ENCODE measurements around the gene PSMB7. TPM values are rescaled to one million over a fixed set of nuclear protein-coding genes. Genes with fewer than 3 reads are reported as not detected.

Gene PSMB7
- total RNA-seq, 2 experiments from 2014 or later, result 88.7 to 93.6 TPM

DNA sequence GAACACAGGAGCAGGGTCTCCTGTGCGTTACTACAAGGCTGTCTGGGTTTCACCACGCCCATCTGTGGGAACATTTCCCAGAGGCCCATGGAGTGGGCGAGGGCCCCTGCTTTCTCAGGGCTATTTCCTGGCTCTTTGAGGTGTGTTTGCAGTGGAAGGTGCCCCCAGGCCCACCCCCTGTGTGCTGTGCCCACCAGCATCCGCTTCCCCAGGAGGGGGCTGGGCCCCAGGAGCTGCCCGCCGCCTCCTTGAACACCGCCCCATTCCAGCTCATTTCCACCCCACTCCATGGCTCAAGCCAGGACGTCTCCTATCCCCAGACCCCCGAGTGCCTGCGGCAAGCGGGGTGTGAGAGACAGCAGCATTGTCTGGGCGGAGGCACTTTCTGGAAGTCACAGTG, 87.0 kb downstream of the PSMB7 start:
- no peak for DNase-seq
- no peak for ATAC-seq (ENCODE audit: low read depth)
- POLR2A ChIA-PET, result no interaction called here
- Mint-ChIP-seq H3K9me3 (no peaks in the 10 kb centered on the region), H3K27ac (no peak overlapping the region), H3K36me3 (no peaks in the 10 kb centered on the region), H3K4me1 (no peaks in the 10 kb centered on the region), H3K27me3 (no peaks in the 10 kb centered on the region), H3K4me3 (no peak overlapping the region)

DNA sequence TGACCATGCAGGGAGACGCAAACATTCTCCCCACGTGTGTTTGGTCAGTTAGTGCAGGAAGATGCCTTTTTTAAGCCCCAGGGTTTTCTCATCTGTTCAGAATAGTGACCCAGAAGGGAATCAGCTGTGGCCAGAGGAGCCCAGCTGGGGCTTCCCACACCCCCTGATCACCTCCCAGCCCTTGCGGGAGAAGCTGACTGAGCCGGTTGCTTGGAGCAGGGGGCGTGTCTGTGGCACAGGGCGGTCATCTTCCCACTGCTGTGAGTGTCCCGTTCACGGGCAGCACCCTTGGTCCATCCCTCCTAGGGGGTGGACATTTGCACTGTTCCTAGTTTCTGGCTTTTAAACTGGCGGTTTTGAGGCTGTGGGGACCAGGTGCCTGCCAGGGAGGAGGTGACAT, 87.8 kb downstream of the PSMB7 start:
- Mint-ChIP-seq H3K4me1 (no peaks in the 10 kb centered on the region), H3K27ac (no peak overlapping the region)
- ATAC-seq (ENCODE audit: low read depth), result no peak

DNA sequence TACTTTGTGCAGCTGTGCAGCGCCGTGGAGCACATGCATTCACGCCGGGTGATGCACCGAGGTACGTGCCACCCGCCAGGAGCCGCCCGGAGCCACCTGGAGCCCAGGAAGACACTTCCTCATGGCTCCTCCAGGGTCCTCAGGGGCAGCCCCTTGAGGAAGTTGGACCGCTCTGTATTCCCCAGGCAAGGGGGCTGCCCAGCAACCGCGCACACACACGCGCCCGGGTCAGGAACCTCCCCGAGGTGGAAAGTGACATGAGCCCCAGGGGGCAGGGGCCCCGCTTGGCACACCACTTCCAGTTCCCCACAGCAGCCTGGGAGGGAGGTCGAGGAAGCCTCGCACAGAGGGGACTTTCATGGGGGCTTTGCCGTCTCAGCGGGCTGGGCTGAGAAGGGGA, 88.9 kb downstream of the PSMB7 start:
- H3K4me3 Mint-ChIP-seq, result no peak overlapping the region
- DNase-seq (no peak), ATAC-seq (ENCODE audit: low read depth) (no peak)
- no peaks in the 10 kb centered on the region for H3K9me3 Mint-ChIP-seq
- no peaks in the 10 kb centered on the region for H3K4me1 Mint-ChIP-seq
- no peaks in the 10 kb centered on the region for H3K27me3 Mint-ChIP-seq
- no peak overlapping the region for H3K27ac Mint-ChIP-seq
- POLR2A ChIA-PET, result no interaction called here
- H3K36me3 Mint-ChIP-seq, result no peaks in the 10 kb centered on the region

More for the DNA sequence above, 87.8 kb downstream of the PSMB7 start:
- no peak for DNase-seq
- no peaks in the 10 kb centered on the region for H3K27me3 Mint-ChIP-seq
- POLR2A ChIA-PET, result no interaction called here
- H3K9me3 Mint-ChIP-seq, result no peaks in the 10 kb centered on the region
- no peak overlapping the region for H3K4me3 Mint-ChIP-seq
- no peaks in the 10 kb centered on the region for H3K36me3 Mint-ChIP-seq

DNA sequence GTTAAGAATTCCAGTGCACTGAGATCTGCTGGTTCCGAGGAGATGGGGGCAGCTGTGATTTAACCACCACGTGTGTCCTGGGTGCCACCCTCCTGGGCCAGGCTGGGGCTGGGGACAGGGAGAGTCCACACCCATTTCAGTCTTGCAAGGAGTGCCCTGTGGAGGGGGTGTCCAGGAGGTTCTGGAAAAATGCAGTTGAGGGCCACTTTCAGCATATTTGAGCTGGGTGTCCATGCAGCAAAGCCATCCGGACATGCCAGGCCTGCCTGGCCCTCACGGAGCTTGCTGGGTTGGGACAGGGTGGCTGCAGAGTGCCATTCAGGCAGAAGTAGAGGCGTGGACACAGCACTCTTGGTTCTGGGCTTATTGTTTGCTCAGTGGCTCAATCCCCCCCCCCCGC, 89.4 kb downstream of the PSMB7 start:
- no peak overlapping the region for H3K27ac Mint-ChIP-seq
- H3K36me3 Mint-ChIP-seq, result no peaks in the 10 kb centered on the region
- no peaks in the 10 kb centered on the region for H3K9me3 Mint-ChIP-seq
- H3K27me3 Mint-ChIP-seq, result no peaks in the 10 kb centered on the region
- H3K4me1 Mint-ChIP-seq, result no peaks in the 10 kb centered on the region
- POLR2A ChIA-PET, result no interaction called here
- H3K4me3 Mint-ChIP-seq, result no peak overlapping the region
- no peak for DNase-seq
- no peak for ATAC-seq (ENCODE audit: low read depth)

DNA sequence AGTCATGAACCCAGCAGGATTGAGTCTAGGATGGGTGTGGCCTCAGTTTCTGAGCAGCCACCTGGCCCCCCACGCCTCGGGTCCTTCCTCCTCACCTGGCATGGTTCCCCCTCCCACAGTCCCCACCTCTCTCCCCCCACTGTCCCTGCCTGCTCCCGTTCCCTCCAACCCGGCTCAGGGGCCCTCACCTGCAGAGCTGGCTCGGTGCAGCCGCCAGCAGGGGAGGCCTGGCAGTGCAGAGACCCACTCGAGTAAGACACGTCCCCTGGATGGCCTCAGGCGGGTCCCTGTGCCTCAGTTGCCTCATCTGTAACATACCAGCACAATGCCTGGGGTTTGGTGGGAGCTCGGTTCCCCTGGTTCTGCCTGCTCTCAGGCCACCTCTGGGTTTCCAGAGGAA, 91.3 kb downstream of the PSMB7 start:
- POLR2A ChIA-PET, result no interaction called here
- H3K36me3 Mint-ChIP-seq, result no peaks in the 10 kb centered on the region
- no peaks in the 10 kb centered on the region for H3K27me3 Mint-ChIP-seq
- H3K4me3 Mint-ChIP-seq, result no peak overlapping the region
- H3K27ac Mint-ChIP-seq, result no peak overlapping the region
- DNase-seq (no peak), ATAC-seq (ENCODE audit: low read depth) (no peak)
- H3K9me3 Mint-ChIP-seq, result no peaks in the 10 kb centered on the region
- no peaks in the 10 kb centered on the region for H3K4me1 Mint-ChIP-seq

DNA sequence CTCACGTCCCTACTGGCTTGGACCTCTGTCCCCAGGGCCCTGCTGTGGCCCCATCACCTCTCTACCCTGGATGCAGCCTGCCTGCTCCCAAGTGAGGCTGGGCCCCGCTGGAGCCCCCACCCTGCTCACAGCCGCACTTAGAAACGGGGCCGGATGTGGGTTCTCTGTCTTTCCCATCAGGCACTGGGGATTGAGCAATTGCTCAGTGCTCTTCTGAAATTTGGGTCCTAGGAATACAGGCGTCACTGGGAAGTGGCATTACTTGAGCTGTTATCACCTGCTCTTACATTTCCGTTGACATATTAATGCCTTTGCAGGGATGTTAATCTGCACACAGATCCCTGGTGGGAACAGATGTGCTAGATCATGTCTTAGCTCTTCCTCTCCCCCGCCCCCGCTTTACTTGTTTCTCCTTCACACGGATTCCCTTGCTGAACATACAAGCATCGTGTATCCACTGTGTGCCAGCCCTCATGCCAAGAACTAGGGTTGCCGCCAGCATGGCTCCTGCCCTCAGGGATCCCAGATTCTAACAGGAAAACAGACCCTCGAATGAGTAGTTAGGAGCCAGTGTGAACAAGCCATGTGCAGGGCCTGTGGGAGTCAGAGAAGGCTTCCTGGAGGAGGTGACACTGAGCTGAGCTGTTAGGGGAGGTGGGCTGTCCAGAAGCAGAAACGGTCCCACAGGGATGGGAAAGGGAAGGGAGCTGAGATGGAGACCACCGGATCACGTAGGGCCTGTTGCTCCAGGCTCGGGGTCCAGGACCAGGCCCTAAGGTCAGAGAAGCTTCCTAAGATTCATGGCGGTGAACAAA, 92.4 kb downstream of the PSMB7 start:
- Mint-ChIP-seq H3K4me3 (no peak overlapping the region), H3K4me1 (no peaks in the 10 kb centered on the region), H3K27me3 (no peaks in the 10 kb centered on the region), H3K9me3 (no peaks in the 10 kb centered on the region), H3K27ac (no peak overlapping the region), H3K36me3 (no peaks in the 10 kb centered on the region)
- POLR2A ChIA-PET, result no interaction called here
- ATAC-seq (ENCODE audit: low read depth) (no peak), DNase-seq (no peak)

DNA sequence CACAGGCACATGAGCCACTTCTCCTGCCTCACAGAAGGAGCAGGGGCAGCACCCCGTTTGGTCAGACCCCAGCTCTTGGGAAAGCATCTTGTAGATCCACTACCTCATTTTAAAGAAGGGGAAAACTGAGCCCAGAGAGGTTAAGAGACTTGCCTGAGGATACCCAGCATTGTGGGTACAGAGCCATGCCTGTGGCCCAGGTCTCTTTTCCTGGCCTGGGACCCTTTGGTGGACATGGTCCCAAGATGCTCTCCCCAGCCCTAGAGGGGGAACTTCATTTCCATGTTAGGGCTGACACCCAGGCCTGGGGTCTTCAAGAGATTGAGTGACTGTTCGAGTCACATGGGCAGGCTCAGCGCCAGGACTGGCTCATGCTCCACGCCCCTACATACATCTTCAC, 93.3 kb downstream of the PSMB7 start:
- H3K4me1 Mint-ChIP-seq, result no peaks in the 10 kb centered on the region
- H3K4me3 Mint-ChIP-seq, result no peak overlapping the region
- no peak overlapping the region for H3K27ac Mint-ChIP-seq
- no peaks in the 10 kb centered on the region for H3K9me3 Mint-ChIP-seq
- H3K36me3 Mint-ChIP-seq, result no peaks in the 10 kb centered on the region
- ATAC-seq (ENCODE audit: low read depth) (no peak), DNase-seq (no peak)
- POLR2A ChIA-PET, result no interaction called here
- H3K27me3 Mint-ChIP-seq, result no peaks in the 10 kb centered on the region

DNA sequence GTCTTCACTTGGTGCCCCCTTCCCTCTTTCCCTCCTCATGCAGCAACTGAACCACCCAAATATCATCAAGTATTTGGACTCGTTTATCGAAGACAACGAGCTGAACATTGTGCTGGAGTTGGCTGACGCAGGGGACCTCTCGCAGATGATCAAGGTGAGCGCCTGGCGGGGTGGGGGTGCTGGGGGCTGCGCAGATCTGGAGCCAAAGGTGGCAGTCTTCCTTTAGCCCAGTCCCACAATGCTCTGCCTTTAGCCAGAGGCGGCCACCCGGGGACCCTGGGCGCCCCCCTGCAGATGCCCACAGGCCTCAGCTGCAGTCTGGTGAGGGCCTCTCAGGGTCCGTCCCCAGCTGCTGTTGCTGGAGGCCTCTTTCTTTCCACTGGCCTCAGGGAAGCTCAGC, 93.8 kb downstream of the PSMB7 start:
- POLR2A ChIA-PET, result no interaction called here
- H3K9me3 Mint-ChIP-seq, result no peaks in the 10 kb centered on the region
- no peak for ATAC-seq (ENCODE audit: low read depth)
- no peaks in the 10 kb centered on the region for H3K4me1 Mint-ChIP-seq
- no peak overlapping the region for H3K4me3 Mint-ChIP-seq
- H3K27me3 Mint-ChIP-seq, result no peaks in the 10 kb centered on the region
- H3K27ac Mint-ChIP-seq, result no peak overlapping the region
- no peak for DNase-seq
- H3K36me3 Mint-ChIP-seq, result no peaks in the 10 kb centered on the region

DNA sequence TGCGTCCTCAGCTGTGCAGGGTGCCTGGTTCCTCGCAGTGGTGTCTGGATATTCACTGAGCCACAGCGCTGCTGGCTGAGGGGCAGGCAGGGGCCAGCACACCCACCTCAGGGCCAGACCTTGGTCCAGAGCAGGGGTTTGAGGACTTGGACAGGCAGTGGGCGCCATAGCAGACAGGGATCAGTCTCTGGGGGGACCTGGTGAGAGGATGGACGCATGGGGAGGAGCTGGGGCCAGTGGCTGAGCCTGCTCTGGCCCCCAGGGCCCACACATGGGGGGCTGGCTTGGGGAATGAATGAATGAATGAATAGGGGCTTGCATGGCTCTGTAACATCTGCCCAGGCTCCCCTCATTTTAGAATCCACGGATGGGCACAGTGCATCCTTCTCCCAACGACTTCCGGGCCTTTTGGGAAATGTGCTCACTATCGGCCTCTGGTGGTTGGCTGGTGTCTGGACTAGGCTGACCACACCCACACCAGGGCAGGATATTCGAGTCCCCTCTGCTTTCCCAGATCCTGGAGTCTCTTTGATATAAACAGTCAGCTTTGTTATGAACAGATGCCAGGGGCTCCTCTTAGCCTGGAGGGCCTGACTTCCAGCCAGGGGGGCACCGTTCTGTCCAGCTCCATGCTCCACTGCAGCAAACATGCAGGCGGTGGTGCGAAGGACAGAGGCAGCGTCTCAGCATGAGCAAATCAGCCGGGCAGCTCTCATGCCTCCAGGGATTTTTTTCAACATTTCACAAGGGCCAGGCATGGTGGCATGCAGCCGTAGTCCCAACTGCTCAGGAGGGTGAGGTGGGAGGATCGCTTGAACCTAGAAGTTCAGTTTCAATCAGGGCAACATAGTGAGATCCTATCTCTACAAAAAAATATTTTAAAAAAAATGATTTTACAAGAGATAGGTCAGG, 94.9 kb downstream of the PSMB7 start:
- POLR2A ChIA-PET, result interaction anchor here (0.6 kb wide), 1 partner anchor 54 kb away, joined by 3 read pairs; no protein-coding TSS in a partner anchor
- peak overlapping the region; percentile 56 for H3K27ac Mint-ChIP-seq
- no peaks in the 10 kb centered on the region for H3K27me3 Mint-ChIP-seq
- no peaks in the 10 kb centered on the region for H3K4me1 Mint-ChIP-seq
- no peaks in the 10 kb centered on the region for H3K9me3 Mint-ChIP-seq
- H3K36me3 Mint-ChIP-seq, result no peaks in the 10 kb centered on the region
- ATAC-seq (ENCODE audit: low read depth) (peak; percentile 50), DNase-seq (peak; percentile 55)
- no peak overlapping the region for H3K4me3 Mint-ChIP-seq

DNA sequence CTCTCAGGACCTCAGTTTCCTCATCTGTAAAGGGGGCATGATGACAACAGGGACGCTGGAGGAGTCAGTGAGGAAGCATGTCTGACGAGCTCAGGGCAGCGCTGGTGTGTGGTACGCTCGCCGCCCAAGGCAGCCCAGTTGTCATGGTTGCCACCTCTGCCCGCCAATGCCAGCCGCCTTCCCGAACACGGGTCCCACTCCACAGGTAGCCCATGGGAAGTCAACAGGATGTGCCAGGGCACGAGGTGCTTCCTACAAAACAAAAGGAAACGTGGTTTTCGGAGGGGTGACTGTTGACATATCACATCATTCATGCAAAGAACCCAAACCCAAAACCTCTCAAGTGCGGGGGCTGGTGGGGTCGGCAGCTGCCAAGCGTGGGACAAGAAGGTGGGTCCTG, 99.4 kb downstream of the PSMB7 start:
- DNase-seq (no peak), ATAC-seq (ENCODE audit: low read depth) (no peak)
- Mint-ChIP-seq H3K9me3 (no peaks in the 10 kb centered on the region), H3K36me3 (no peaks in the 10 kb centered on the region), H3K27ac (no peak overlapping the region), H3K27me3 (no peaks in the 10 kb centered on the region), H3K4me1 (no peaks in the 10 kb centered on the region), H3K4me3 (no peak overlapping the region)
- POLR2A ChIA-PET, result no interaction called here

DNA sequence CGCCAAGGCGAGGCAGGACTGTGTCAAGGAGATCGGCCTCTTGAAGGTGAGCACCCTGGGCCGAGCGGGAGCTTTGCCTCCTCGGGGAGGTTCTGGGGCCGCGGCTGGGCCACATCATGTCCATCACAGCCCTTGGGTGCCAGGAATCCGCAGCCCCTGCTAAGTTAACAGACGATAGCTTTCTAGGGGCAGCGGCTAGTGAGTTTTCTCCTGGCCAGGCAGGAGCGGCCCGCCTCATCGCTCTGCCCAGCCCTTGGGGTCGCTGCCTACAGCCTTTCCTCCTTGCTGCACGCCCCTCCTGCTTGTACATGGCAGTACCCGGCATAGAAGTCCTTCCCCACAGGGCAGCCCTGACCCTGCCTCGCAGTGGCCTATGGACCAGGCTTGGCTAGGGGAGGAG, 101.3 kb downstream of the PSMB7 start:
- ATAC-seq (ENCODE audit: low read depth) (no peak), DNase-seq (no peak)
- Mint-ChIP-seq H3K9me3 (no peaks in the 10 kb centered on the region), H3K36me3 (no peaks in the 10 kb centered on the region), H3K4me1 (no peaks in the 10 kb centered on the region), H3K27ac (no peak overlapping the region), H3K4me3 (no peak overlapping the region), H3K27me3 (no peaks in the 10 kb centered on the region)
- POLR2A ChIA-PET, result no interaction called here

DNA sequence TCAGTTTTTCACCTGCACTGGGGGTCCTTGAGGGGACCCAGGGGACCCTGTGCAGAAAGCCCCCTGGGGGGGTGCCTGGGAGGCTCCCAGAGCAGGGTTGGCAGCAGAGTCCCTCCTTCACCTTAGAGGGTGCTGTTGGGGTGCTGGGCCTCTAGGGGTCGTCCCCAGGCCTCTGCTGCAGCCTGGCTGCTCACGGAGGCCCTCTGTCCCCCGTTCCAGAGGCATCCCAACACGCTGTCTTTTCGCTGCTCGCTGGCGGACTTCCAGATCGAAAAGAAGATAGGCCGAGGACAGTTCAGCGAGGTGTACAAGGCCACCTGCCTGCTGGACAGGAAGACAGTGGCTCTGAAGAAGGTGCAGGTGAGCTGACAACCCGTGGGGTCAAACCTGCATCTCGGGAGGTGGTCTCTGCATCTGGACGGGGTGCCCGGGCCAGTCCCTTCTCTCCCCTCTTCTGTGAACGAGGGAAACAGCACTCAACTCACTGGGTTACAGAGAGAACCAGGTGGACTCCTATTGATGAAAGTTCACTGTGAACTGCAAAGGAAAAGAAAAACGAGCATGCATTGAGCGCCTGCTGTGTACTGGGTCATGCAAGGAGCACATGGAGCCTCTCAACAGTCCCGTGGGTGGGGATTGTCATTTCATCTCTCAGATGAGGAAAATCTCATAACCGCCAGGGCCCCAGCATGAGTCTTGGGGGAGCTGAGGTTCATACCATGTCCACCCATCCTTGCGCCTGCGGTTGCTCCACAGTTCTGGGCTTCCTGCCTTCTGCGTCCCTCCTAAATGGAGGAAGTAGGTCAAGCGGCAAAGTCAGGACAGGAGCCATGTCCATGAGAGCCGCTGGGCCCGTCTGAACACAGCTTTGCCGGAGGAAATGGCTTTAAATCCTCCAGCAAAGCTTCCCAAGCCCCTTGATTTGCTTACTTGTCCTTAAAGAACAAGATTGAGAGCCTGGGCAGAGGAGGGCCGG, 102.7 kb downstream of the PSMB7 start:
- ATAC-seq (ENCODE audit: low read depth) (no peak), DNase-seq (no peak)
- Mint-ChIP-seq H3K4me3 (no peak overlapping the region), H3K9me3 (no peaks in the 10 kb centered on the region), H3K27me3 (no peaks in the 10 kb centered on the region), H3K4me1 (no peaks in the 10 kb centered on the region), H3K27ac (no peak overlapping the region), H3K36me3 (no peaks in the 10 kb centered on the region)
- POLR2A ChIA-PET, result no interaction called here

DNA sequence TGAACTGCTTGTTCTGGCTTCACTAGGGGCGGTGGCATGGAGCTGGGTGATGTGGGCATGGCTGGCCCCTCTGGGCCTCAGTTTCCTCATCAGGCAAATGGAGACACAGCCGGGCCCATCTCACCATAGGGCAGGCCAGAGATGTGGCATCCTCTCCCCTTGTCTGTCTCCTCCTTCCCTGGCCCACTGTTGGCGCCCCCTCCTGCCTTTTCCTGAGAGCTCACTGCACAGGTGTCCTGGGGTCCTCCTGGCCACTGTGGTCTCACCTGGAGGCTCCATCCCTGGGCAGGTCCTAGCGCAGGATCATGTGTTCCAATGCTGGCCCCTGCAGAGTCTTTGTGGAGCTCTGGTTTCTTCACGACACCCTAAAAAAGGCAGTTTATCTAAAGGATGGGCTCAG, 104.0 kb downstream of the PSMB7 start:
- H3K27me3 Mint-ChIP-seq, result no peaks in the 10 kb centered on the region
- no peak overlapping the region for H3K27ac Mint-ChIP-seq
- ATAC-seq (ENCODE audit: low read depth), result no peak
- no peaks in the 10 kb centered on the region for H3K9me3 Mint-ChIP-seq
- no peaks in the 10 kb centered on the region for H3K36me3 Mint-ChIP-seq
- no peaks in the 10 kb centered on the region for H3K4me1 Mint-ChIP-seq
- no peak overlapping the region for H3K4me3 Mint-ChIP-seq
- POLR2A ChIA-PET, result no interaction called here
- DNase-seq, result no peak
